ENCODE data around the gene NPFFR2.

DNA sequence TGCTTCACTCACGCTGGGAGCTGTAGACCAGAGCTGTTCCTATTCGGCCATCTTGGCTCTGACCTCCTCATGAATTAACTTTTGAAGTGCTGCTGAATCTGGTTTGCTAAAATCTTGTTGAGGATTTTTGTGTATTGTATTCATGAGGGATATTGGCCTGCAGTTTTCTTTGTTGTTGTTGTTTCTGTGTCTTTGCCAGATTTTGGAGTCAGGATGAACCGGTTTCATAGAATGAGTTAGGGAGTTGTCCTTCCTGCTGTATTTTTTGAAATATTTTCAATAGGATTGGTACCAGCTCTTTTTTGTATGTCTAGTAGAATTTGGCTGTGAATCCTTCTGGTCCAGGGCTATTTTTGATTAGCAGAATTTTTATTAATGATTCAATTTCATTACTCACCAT is 138.1 kb downstream of the NPFFR2 start:
- TF ChIP-seq POLR2A (IDR thresholded peaks at IDR 0.05; ENCODE audit: low read depth, low read length) (no peak), TAF1 (IDR thresholded peaks at IDR 0.05; ENCODE audit: low read depth, low read length) (no peak), POLR2AphosphoS5 (IDR thresholded peaks at IDR 0.05; ENCODE audit: low read depth, low read length) (no peak), SPI1 (IDR thresholded peaks at IDR 0.05; ENCODE audit: low read depth, low read length) (no peak), POU2F2 (IDR thresholded peaks at IDR 0.05; ENCODE audit: low read depth, low read length) (no peak), PAX5 (IDR thresholded peaks at IDR 0.05; ENCODE audit: insufficient read depth, low read length, severe bottlenecking) (no peak)
